ENCODE results near the gene ARHGAP26.

The ARHGAP26 gene

DNA sequence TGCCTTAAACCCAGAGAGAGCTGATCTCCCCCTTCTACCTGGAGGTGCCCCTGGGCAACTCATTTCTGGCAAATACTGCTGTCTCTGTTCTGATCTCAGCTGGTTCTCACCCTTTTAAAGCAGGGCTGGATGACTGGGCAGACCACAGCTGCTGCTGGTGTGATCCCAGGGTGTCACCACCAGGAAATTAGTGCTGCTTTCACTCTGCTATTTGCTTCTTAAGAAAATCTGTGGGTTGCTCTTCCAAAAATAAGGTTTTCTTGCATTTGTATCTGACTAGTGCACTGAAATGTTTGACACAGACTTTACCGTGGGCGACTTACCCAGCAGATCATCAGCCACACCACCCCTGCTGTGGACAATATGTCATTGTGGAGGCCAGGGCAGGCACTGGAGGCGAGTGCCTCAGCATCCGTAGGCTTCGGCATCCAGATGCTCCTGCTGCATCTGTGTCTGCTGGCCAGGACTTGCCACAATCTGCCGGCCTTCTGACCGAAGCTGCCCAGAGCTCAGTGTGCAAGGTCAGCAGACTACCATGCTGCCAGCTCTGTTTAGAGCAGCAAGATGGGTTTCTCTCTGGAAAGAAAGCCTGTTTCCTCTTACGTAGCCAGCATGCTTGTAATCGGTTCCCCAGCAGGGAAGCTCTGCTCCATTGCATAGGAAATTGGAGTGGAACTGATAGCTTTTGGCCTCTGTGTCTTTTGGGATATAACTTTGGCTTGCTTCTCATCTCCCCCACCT is 13.6 kb downstream of the ARHGAP26 start:
- peak overlapping the region; percentile 47 for H3K27ac Mint-ChIP-seq
- H3K36me3 Mint-ChIP-seq (ENCODE audit: low read depth) = peaks cover 3% of the 10 kb centered on the region
- peaks cover 53% of the 10 kb centered on the region for H3K4me1 Mint-ChIP-seq (ENCODE audit: low read depth)
- H3K4me3 Mint-ChIP-seq = peak overlapping the region; percentile 55
- peak; percentile 82 for DNase-seq (ENCODE audit: low spot score)
- H3K27me3 Mint-ChIP-seq (ENCODE audit: low read depth) = no peaks in the 10 kb centered on the region
- no peaks in the 10 kb centered on the region for H3K9me3 Mint-ChIP-seq

DNA sequence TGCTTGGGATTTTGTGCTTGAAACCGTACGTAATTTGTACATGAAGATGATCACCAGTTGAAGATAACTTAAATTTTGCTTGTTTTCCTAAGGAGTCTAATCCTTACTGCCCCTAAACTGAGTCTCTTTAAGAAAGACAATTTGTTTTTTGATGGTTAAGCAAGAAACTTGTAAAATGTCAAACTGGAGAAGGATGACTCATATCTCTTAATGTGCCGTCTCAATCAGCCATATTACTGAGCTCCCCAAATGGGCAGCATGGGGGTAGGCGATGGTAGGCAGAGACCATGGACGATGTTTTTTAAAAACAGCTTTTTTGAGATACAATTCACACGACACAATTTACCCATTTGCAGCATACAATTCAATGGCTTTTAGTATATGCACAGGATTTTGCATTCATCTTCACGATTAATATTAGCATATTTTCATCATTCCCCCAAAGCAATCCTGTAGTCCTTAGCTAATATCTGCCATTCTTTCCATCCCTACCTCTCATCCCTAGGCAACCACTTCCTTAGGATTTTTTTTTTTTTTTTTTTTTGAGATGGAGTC is 14.3 kb downstream of the ARHGAP26 start:
- Mint-ChIP-seq H3K27me3 (ENCODE audit: low read depth) (no peaks in the 10 kb centered on the region), H3K4me3 (peak overlapping the region; percentile 55), H3K4me1 (ENCODE audit: low read depth) (peaks cover 46% of the 10 kb centered on the region), H3K36me3 (ENCODE audit: low read depth) (peaks cover 3% of the 10 kb centered on the region), H3K27ac (peak overlapping the region; percentile 47), H3K9me3 (no peaks in the 10 kb centered on the region)
- DNase-seq (ENCODE audit: low spot score) = no peak

DNA sequence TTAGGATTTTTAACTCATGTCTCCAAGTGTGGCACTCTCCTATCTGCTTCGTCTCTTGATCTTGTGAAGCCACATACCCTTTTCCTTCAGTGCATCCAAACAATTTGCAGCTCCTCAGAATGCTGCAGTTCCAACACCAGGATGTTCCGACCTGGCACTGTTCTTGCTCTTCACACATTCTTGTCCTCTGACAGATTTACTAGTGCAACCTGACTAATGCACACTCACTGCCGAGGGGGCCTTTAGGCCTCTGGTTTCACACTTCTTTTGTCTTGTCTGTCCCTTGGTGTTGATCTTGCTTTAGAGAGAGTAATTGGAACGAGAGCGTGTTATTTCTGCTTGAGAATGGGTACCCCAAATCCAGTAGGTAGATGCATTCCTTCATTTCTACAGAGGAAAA is 15.0 kb downstream of the ARHGAP26 start:
- Mint-ChIP-seq H3K9me3 (no peaks in the 10 kb centered on the region), H3K27me3 (ENCODE audit: low read depth) (no peaks in the 10 kb centered on the region), H3K27ac (no peak overlapping the region), H3K4me3 (no peak overlapping the region), H3K4me1 (ENCODE audit: low read depth) (peaks cover 44% of the 10 kb centered on the region), H3K36me3 (ENCODE audit: low read depth) (peaks cover 3% of the 10 kb centered on the region)
- no peak for DNase-seq (ENCODE audit: low spot score)

DNA sequence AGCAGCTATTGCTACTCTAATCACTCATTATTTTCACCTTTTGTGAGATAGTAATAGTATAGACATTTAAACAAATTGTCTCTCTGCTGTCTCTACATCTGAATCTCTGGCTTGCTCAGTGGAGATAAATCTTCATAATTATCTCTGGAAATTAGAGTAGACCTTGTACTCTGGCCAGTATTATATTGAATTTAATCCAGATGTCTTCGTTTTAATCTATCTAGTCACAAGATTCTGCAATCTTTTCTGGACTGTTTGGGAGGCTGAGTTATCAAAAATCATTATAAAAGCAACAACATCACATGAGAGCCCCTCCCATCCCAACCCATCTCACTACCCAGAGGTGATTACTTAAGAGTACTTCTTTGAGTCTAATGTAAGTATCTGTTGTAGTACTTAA is 19.0 kb downstream of the ARHGAP26 start:
- no peaks in the 10 kb centered on the region for H3K27me3 Mint-ChIP-seq (ENCODE audit: low read depth)
- H3K36me3 Mint-ChIP-seq (ENCODE audit: low read depth) = peaks cover 5% of the 10 kb centered on the region
- no peak overlapping the region for H3K4me3 Mint-ChIP-seq
- no peak for DNase-seq (ENCODE audit: low spot score)
- H3K27ac Mint-ChIP-seq = no peak overlapping the region
- H3K4me1 Mint-ChIP-seq (ENCODE audit: low read depth) = peaks cover 23% of the 10 kb centered on the region
- no peaks in the 10 kb centered on the region for H3K9me3 Mint-ChIP-seq

DNA sequence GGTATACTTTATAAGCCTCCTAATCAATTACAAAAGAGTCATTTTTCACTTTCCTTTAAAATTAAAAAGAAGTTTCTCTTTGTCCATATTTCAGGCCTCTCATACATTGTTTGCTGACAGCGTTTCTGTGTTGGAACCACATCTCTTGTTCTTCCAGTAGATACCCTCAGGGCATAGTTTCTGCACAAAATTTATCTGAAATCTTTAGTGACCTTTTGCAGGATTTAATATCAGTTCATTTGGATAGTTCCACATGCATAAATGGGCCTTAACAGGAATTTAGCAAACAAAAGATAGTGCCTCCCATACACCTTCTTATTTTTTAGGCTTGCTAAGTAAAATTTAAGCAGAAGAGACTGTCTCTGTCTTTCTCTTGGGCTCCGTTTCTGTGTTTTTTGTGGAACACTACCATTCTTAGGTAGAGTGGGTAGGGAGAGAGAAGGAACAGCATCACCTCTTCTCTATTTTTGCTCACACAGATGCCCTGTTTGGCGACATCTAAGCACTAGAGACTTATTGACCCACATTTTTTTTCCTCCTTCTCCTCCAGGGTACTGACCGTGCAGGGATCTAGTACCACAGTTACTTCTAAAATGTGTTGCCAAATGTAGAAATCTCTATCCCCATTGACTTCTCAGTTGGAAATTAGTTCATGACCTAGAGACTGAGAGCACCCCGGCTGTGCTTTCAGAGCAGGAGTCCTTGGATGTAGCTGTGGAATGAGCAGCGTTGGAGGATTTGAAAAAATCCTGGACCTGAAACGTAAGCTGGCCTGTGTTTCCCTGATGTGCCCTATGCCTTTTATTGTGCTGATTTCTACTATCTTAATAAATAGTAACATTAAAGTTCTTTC is 22.1 kb downstream of the ARHGAP26 start:
- no peaks in the 10 kb centered on the region for H3K27me3 Mint-ChIP-seq (ENCODE audit: low read depth)
- no peak for DNase-seq (ENCODE audit: low spot score)
- peaks cover 30% of the 10 kb centered on the region for H3K4me1 Mint-ChIP-seq (ENCODE audit: low read depth)
- peaks cover 2% of the 10 kb centered on the region for H3K36me3 Mint-ChIP-seq (ENCODE audit: low read depth)
- no peak overlapping the region for H3K27ac Mint-ChIP-seq
- no peaks in the 10 kb centered on the region for H3K9me3 Mint-ChIP-seq
- H3K4me3 Mint-ChIP-seq = no peak overlapping the region

DNA sequence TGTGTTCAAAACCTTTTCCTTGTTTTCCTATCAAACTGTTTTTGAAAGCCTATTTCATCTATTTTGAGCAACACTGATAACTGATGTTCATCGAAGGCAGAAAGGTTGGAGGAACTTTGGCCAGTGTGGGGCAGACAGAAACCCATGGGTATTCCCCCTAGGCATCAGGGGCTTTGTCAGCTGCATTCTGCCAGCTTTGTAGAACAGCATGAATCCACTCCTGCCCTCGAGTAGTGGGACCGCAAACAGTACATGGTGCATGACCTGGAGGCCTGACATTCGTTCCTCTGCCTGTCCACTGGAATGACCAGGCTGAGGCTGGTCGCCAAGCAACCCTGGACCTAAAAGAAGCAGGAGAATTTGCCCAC is 22.7 kb downstream of the ARHGAP26 start:
- no peak for DNase-seq (ENCODE audit: low spot score)
- Mint-ChIP-seq H3K4me3 (no peak overlapping the region), H3K27ac (no peak overlapping the region), H3K9me3 (no peaks in the 10 kb centered on the region), H3K36me3 (ENCODE audit: low read depth) (peaks cover 2% of the 10 kb centered on the region), H3K4me1 (ENCODE audit: low read depth) (peaks cover 35% of the 10 kb centered on the region), H3K27me3 (ENCODE audit: low read depth) (no peaks in the 10 kb centered on the region)

DNA sequence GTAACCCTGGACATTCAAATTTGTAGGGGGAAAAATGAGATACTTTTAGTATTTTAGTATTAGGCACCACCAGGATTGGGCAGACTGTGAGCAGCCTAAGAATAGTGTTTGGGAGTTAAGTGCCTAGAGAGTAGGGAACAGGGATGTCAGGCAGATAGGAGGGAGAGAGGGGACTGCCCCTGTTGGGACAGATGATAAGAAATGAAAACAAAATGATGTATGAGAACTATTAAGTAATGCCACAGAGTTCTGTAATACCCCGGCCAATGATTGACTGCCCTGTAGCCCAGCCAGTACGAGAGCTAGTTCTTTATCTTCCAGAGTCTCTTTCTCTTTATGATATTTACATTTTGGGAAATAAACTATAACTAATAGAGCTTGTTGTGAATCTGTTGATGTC is 24.4 kb downstream of the ARHGAP26 start:
- Mint-ChIP-seq H3K27me3 (ENCODE audit: low read depth) (no peaks in the 10 kb centered on the region), H3K4me3 (no peak overlapping the region), H3K9me3 (no peaks in the 10 kb centered on the region), H3K4me1 (ENCODE audit: low read depth) (peaks cover 51% of the 10 kb centered on the region), H3K36me3 (ENCODE audit: low read depth) (peaks cover 2% of the 10 kb centered on the region), H3K27ac (no peak overlapping the region)
- no peak for DNase-seq (ENCODE audit: low spot score)

DNA sequence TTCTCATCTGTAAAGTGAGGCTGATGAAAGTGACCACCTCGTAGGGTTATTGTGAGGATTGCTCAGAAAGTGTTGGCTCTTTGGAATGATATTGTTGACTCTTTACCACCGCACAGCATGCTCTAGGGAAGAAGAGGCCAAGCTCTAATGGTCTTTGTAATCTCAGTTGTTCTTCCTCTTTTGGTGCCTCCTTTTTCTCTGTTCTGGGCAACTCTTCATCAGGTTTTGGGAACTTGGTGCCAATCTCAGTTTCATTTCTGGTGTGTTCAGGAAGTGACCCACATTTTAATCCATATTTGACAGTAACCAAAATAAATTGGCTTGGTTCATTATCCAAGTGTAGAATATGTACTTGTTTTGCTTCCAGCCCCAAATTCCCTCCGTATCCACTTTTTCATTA is 25.1 kb downstream of the ARHGAP26 start:
- Mint-ChIP-seq H3K4me1 (ENCODE audit: low read depth) (peaks cover 57% of the 10 kb centered on the region), H3K27ac (no peak overlapping the region), H3K36me3 (ENCODE audit: low read depth) (peaks cover 2% of the 10 kb centered on the region), H3K9me3 (no peaks in the 10 kb centered on the region), H3K27me3 (ENCODE audit: low read depth) (no peaks in the 10 kb centered on the region), H3K4me3 (no peak overlapping the region)
- DNase-seq (ENCODE audit: low spot score) = no peak

DNA sequence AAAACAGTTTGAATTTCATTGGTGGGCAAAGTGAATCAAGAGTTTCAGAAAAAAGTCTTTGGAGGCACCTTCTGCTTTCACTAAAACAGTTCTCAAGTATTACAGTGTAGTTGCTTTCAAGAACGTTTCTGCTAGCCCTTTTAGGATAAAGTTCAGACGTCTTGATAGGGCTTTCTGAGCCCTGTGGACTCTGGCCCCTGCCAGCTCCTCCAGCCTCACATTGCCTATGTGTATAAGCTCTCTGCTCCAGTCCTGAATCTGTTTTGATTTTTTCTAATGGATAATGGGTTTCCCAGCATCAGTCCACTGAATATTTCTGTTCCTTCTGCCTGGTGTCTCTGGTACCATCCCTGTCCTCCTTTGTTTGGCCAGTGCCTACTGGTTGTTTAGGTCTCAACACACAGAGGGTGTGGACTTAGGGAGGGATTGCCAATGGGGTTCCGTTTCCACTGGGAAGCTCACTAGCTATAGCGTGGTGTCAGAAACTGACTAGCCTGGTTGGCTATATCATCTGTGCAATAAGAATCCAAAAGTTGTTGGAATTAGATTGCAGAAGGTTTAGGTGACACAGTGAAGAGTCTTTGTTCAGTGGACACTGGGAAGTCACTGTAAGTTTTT is 26.4 kb downstream of the ARHGAP26 start:
- no peak for DNase-seq (ENCODE audit: low spot score)
- Mint-ChIP-seq H3K36me3 (ENCODE audit: low read depth) (no peaks in the 10 kb centered on the region), H3K27me3 (ENCODE audit: low read depth) (no peaks in the 10 kb centered on the region), H3K4me3 (no peak overlapping the region), H3K4me1 (ENCODE audit: low read depth) (peaks cover 67% of the 10 kb centered on the region), H3K9me3 (no peaks in the 10 kb centered on the region), H3K27ac (no peak overlapping the region)

DNA sequence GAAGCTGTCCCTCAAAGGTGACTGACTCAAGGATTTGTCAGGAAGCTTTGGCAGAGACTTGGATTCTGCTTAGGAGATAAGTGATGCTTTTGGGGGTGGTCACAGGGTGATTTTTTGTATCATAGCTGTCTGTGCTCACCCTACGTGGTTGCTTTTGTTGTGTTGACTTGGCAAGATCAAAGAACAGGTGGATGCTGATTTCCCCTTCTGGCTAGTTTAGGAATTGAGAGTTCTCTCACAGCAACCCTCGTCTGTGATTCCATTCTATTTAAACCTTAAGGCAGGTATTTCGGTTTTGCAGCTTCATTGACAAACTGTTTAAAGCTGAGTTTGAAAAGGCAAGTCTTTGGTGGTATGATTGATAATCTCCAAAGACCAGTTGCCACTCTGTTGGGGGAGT is 27.2 kb downstream of the ARHGAP26 start:
- Mint-ChIP-seq H3K4me1 (ENCODE audit: low read depth) (peaks cover 75% of the 10 kb centered on the region), H3K27me3 (ENCODE audit: low read depth) (no peaks in the 10 kb centered on the region), H3K27ac (peak overlapping the region; percentile 2), H3K36me3 (ENCODE audit: low read depth) (peaks cover 1% of the 10 kb centered on the region), H3K4me3 (peak overlapping the region; percentile 2), H3K9me3 (no peaks in the 10 kb centered on the region)
- no peak for DNase-seq (ENCODE audit: low spot score)

DNA sequence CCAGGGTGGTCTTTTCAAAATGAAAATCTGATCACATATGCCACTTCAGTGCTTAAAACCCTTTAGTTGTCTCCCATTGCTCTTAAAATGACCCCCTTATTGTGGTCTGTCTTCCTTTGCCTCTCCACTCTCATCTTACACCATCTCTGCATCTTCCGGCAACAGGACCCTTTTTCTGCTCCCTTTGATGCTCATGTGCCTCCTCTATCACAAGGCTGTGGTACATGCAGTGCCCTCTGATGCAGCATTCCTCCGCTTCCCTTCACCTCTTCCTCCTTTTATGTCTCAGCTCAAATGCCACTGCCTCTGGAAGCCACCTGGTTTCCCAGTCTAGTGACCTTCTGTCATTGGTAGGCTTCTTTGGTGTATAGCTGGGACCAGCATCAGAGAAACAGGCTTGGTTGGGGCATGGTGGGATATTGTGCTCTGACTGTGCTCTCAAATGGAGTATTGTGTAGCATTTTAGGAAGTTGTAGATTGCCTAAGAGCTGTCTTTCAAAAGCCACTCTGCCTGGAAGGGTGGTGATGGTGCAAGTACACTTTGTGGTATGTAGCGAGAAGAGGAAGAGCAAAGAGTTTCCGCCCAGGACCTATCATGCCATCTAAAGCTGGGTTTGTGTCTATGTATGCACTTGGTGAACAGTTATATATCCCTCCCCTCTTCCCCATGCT is 28.1 kb downstream of the ARHGAP26 start:
- no peaks in the 10 kb centered on the region for H3K9me3 Mint-ChIP-seq
- H3K27me3 Mint-ChIP-seq (ENCODE audit: low read depth) = no peaks in the 10 kb centered on the region
- DNase-seq (ENCODE audit: low spot score) = peak; percentile 31
- peaks cover 1% of the 10 kb centered on the region for H3K36me3 Mint-ChIP-seq (ENCODE audit: low read depth)
- peaks cover 77% of the 10 kb centered on the region for H3K4me1 Mint-ChIP-seq (ENCODE audit: low read depth)
- H3K27ac Mint-ChIP-seq = peak overlapping the region; percentile 88
- peak overlapping the region; percentile 82 for H3K4me3 Mint-ChIP-seq

DNA sequence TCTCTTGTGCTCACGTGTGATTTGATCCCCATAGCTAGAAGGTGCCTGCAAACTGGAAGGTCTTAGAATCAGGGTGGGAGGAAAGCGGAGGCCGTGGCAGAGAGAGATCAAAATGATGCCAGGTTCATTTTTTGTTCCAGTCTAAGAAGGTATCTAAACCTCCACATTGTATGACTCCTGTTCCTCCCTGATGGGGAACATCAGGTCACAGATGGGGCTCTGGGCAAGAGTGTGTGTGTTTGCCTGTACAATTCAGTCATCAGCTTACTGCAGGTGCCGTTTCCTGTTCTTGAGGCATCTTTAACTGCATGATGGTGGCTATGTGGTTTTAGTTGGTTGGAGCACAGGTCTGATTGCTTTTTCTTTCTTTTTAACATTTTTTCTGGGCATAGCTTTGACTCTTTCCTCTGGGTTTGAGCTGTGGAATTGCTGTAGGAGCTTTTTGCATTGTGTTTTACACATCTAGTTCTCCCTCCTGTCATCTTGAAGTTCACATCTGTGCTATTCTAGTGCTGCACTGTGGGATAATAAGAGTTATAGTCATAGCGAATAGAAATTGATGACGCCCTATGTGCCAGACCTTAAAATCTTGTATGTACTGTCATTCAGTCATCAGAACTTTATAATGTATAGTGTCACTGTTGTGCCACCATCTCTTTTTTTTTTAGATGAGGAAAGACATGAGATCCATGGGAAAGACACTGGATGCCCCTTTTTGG is 30.8 kb downstream of the ARHGAP26 start:
- Mint-ChIP-seq H3K36me3 (ENCODE audit: low read depth) (peaks cover 4% of the 10 kb centered on the region), H3K27ac (peak overlapping the region; percentile 97), H3K27me3 (ENCODE audit: low read depth) (no peaks in the 10 kb centered on the region), H3K4me1 (ENCODE audit: low read depth) (peaks cover 65% of the 10 kb centered on the region), H3K4me3 (peak overlapping the region; percentile 82), H3K9me3 (no peaks in the 10 kb centered on the region)
- peak; percentile 57 for DNase-seq (ENCODE audit: low spot score)

DNA sequence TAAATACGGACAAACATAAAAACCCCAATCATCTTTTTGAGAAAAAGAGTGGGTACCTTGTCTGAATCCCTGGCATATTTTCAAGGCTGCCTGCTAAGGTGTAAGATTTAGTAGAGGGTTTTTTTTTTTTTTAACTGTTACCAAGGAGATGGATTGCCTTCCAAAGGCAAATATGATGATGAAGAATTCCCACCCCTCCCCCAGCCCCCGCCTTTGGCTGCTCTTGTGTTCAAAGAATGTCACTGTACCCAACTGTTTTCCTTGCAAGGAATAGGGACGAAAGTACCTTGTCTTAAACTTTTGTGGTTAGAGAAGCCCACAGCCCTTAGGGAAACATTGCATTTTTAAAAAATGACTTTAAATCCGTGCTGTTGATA is 31.3 kb downstream of the ARHGAP26 start:
- no peak for DNase-seq (ENCODE audit: low spot score)
- H3K27ac Mint-ChIP-seq = peak overlapping the region; percentile 97
- peaks cover 61% of the 10 kb centered on the region for H3K4me1 Mint-ChIP-seq (ENCODE audit: low read depth)
- peak overlapping the region; percentile 82 for H3K4me3 Mint-ChIP-seq
- no peaks in the 10 kb centered on the region for H3K9me3 Mint-ChIP-seq
- no peaks in the 10 kb centered on the region for H3K27me3 Mint-ChIP-seq (ENCODE audit: low read depth)
- peaks cover 4% of the 10 kb centered on the region for H3K36me3 Mint-ChIP-seq (ENCODE audit: low read depth)

Data from T-helper 2 cell treated with Interferon-gamma antibody and Interleukin-4, amounts not matched to agents 5 μg/mL and 100 μg/mL, for 36 hours (primary cell).